MCF 10A (cell line): ENCODE measurements around the gene SUPT6H. TPM values are rescaled to one million over a fixed set of nuclear protein-coding genes. Genes with fewer than 3 reads are reported as not detected.

Experiments used
- BruUV-seq: library from RNA; stranded (reverse); fragments of 400-500 nt; replicated peaks from 2 replicates; lab custom pipeline; 2021; lab: Mats Ljungman, UMichigan
- CTCF ChIA-PET: fragments of 300-600 bp; sonication (Branson Sonifier 250); formaldehyde crosslinking; extraction: SDS; loops from one replicate; lab custom pipeline; 2021; ENCODE audit warnings: antibody characterized with exemption, inconsistent platforms; lab: Yijun Ruan, JAX
- POLR2A ChIA-PET: fragments of 300-600, 350-650 bp; sonication (Branson Sonifier 250); formaldehyde crosslinking; extraction: SDS; loops from one replicate; lab custom pipeline; 2020; ENCODE audit warnings: antibody characterized with exemption, inconsistent platforms; lab: Yijun Ruan, JAX
- DNase-seq: peaks from one replicate; pipeline ENCODE4 v3.0.0-alpha.2; 2018; ENCODE audit not compliant: unreplicated experiment
- H3K27ac Mint-ChIP-seq: one replicate; pipeline ENCODE4 v1.8.0; 2022; ENCODE audit warnings: mild to moderate bottlenecking, low read depth, mixed read lengths; ENCODE audit not compliant: unreplicated experiment
- H3K27me3 Mint-ChIP-seq: one replicate; pipeline ENCODE4 v1.8.0; 2022; ENCODE audit warnings: mixed read lengths; ENCODE audit not compliant: insufficient read depth, unreplicated experiment
- H3K36me3 Mint-ChIP-seq: one replicate; pipeline ENCODE4 v1.8.0; 2022; ENCODE audit warnings: mild to moderate bottlenecking, moderate library complexity, mixed read lengths; ENCODE audit not compliant: insufficient read depth, unreplicated experiment
- H3K4me1 Mint-ChIP-seq: one replicate; pipeline ENCODE4 v1.8.0; 2022; ENCODE audit warnings: mixed read lengths; ENCODE audit not compliant: insufficient read depth, unreplicated experiment
- H3K4me3 Mint-ChIP-seq: one replicate; pipeline ENCODE4 v1.8.0; 2022; ENCODE audit warnings: mild to moderate bottlenecking, moderate library complexity, mixed read lengths; ENCODE audit not compliant: unreplicated experiment
- H3K9me3 Mint-ChIP-seq: one replicate; pipeline ENCODE4 v1.8.0; 2022; ENCODE audit warnings: mixed read lengths; ENCODE audit not compliant: unreplicated experiment
- CTCF ChIP-seq: fragments of 200-600 bp; IDR thresholded peaks from one replicate; pipeline ENCODE4 v1.8.0; 2022; ENCODE audit warnings: antibody characterized with exemption, mild to moderate bottlenecking; ENCODE audit not compliant: unreplicated experiment
- intact Hi-C: fragments of 100-400 bp; cut with micrococcal nuclease; formaldehyde crosslinking; loops from 2 replicates; pipeline ENCODE4 v1.14.1; 2022
- total RNA-seq: library from RNA; stranded (reverse); gene quantifications from 2 replicates; pipeline ENCODE4 v1.2.3, GENCODE V29; 2022

SUPT6H gene
- total RNA-seq, 1 experiment from 2014 or later, result 81.7 TPM

DNA sequence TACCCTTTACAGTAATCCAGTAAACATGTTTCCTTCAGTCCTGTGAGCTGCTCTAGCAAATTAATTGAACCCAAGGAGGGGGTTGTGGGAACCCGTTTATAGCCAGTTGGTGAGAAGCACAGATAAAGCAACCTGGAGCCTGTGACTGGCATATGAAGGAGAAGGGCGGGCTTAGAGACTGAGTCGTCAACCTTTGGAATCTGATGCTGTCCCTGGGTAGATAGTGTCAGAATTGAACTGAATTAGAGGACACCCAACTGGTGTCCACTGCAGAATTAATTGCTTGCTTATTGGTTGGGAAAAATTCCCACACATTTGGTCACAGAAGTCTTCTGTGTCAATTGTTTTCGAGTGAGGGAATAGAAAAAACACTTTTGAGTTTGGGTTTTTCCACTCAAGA is 35.2 kb upstream of the SUPT6H start:
- Mint-ChIP-seq H3K27me3 (no peaks in the 10 kb centered on the region), H3K4me3 (no peak overlapping the region), H3K27ac (no peak overlapping the region), H3K36me3 (peaks cover 83% of the 10 kb centered on the region), H3K9me3 (no peaks in the 10 kb centered on the region), H3K4me1 (peaks cover 10% of the 10 kb centered on the region)
- no peak for DNase-seq
- ChIA-PET CTCF (interaction anchor here (1.6 to 1.7 kb wide), 2 partner anchors 14 to 49 kb away, joined by 4 read pairs; no protein-coding TSS in a partner anchor), POLR2A (no interaction called here)
- no TSS peak for BruUV-seq
- intact Hi-C loops, result no loop called here
- TF ChIP-seq CTCF, result no peak

GRCh38 chr17:28634206-28634865 is 27.7 kb upstream of the SUPT6H start:
- Mint-ChIP-seq H3K27me3 (no peaks in the 10 kb centered on the region), H3K9me3 (no peaks in the 10 kb centered on the region), H3K27ac (no peak overlapping the region), H3K36me3 (peaks cover 92% of the 10 kb centered on the region), H3K4me1 (no peaks in the 10 kb centered on the region), H3K4me3 (no peak overlapping the region)
- no peak for DNase-seq
- intact Hi-C loops, result no loop called here
- BruUV-seq, result TSS peak; percentile 25
- CTCF ChIA-PET, result interaction anchor here (0.5 to 1.7 kb wide), 4 partner anchors 9 to 86 kb away, joined by 3 to 5 read pairs (median 4); partner anchors contain the start of gene RPL23A
- POLR2A ChIA-PET, result interaction anchor here (1.6 to 1.9 kb wide), 2 partner anchors 10 to 11 kb away, joined by 4 to 7 read pairs; partner anchors contain the start of gene BLTP2
- TF ChIP-seq CTCF, result no peak

GRCh38 chr17:28635506-28635905 is 26.5 kb upstream of the SUPT6H start:
- POLR2A ChIA-PET, result interaction anchor here (1.6 to 1.9 kb wide), 2 partner anchors 8 to 9 kb away, joined by 4 to 7 read pairs; partner anchors contain the start of gene BLTP2
- no peak for TF ChIP-seq CTCF
- Mint-ChIP-seq H3K27me3 (no peaks in the 10 kb centered on the region), H3K4me3 (no peak overlapping the region), H3K9me3 (no peaks in the 10 kb centered on the region), H3K27ac (no peak overlapping the region), H3K4me1 (no peaks in the 10 kb centered on the region), H3K36me3 (peaks cover 89% of the 10 kb centered on the region)
- no peak for DNase-seq
- intact Hi-C loops, result no loop called here
- BruUV-seq, result no TSS peak
- CTCF ChIA-PET, result interaction anchor here (0.7 kb wide), 1 partner anchor 23 kb away, joined by 3 read pairs; no protein-coding TSS in a partner anchor

GRCh38 chr17:28641579-28641978 is 20.4 kb upstream of the SUPT6H start:
- TF ChIP-seq CTCF, result no peak
- Mint-ChIP-seq H3K9me3 (no peaks in the 10 kb centered on the region), H3K4me3 (no peak overlapping the region), H3K36me3 (peaks cover 70% of the 10 kb centered on the region), H3K27ac (no peak overlapping the region), H3K4me1 (peaks cover 24% of the 10 kb centered on the region), H3K27me3 (no peaks in the 10 kb centered on the region)
- ChIA-PET CTCF (interaction anchor here (1.1 to 1.7 kb wide), 2 partner anchors 34 to 86 kb away, joined by 5 to 6 read pairs; no protein-coding TSS in a partner anchor), POLR2A (interaction anchor here (1.4 to 5.9 kb wide), 2 partner anchors 21 to 79 kb away, joined by 6 to 77 read pairs; partner anchors contain the start of genes RPL23A, SDF2 and SUPT6H)
- intact Hi-C loops, result no loop called here
- no peak for DNase-seq
- no TSS peak for BruUV-seq
